SHP77 treated with DMSO at 0.1 percent for 48 hours (cell line): ENCODE data around the gene GLIS1.

Source experiments
- DNase-seq: peaks from one replicate; lab custom pipeline; 2025; lab: John Stamatoyannopoulos, UW

The GLIS1 gene

GRCh38 chr1:53678938-53679825 lies 59.8 kb downstream of the GLIS1 start:
- no peak for DNase-seq

GRCh38 chr1:53678507-53678906 lies 60.5 kb downstream of the GLIS1 start:
- no peak for DNase-seq

GRCh38 chr1:53678046-53678445 lies 60.9 kb downstream of the GLIS1 start:
- no peak for DNase-seq

- no peak for DNase-seq
These were observed 61.5 kb downstream of the GLIS1 start for GRCh38 chr1:53677486-53677885.

- DNase-seq: no peak
These were observed 66.2 kb downstream of the GLIS1 start for GRCh38 chr1:53672785-53673184.

- no peak for DNase-seq
These were observed 66.7 kb downstream of the GLIS1 start for GRCh38 chr1:53672243-53672642.

- DNase-seq: no peak
These were observed 69.3 kb downstream of the GLIS1 start for GRCh38 chr1:53669621-53670191.

GRCh38 chr1:53666566-53666965 lies 72.4 kb downstream of the GLIS1 start:
- no peak for DNase-seq

- DNase-seq: no peak
These were observed 73.0 kb downstream of the GLIS1 start for GRCh38 chr1:53665996-53666395.

GRCh38 chr1:53663529-53664300 lies 75.2 kb downstream of the GLIS1 start:
- no peak for DNase-seq

- DNase-seq: no peak
These were observed 76.0 kb downstream of the GLIS1 start for GRCh38 chr1:53662951-53663350.

- DNase-seq: no peak
These were observed 76.8 kb downstream of the GLIS1 start for GRCh38 chr1:53662169-53662568.

- no peak for DNase-seq
These were observed 77.5 kb downstream of the GLIS1 start for GRCh38 chr1:53661496-53661895.

- no peak for DNase-seq
These were observed 78.3 kb downstream of the GLIS1 start for GRCh38 chr1:53660666-53661065.

GRCh38 chr1:53659436-53659835 lies 79.5 kb downstream of the GLIS1 start:
- DNase-seq: no peak

GRCh38 chr1:53658489-53659230 lies 80.3 kb downstream of the GLIS1 start:
- DNase-seq: no peak

GRCh38 chr1:53657891-53658396 lies 81.0 kb downstream of the GLIS1 start:
- DNase-seq: no peak

GRCh38 chr1:53657531-53657805 lies 81.5 kb downstream of the GLIS1 start:
- no peak for DNase-seq

- no peak for DNase-seq
These were observed 82.0 kb downstream of the GLIS1 start for GRCh38 chr1:53656747-53657530.

GRCh38 chr1:53655931-53656746 lies 82.8 kb downstream of the GLIS1 start:
- no peak for DNase-seq
